ENCODE measurements around the gene CELF2. TPM values are rescaled to one million over a fixed set of nuclear protein-coding genes. Genes with fewer than 3 reads are reported as not detected.

The CELF2 gene
- total and polyA plus RNA-seq, 9 of the 15 experiments (the other 6 are each of a cell fraction or from before 2014, with no cell fraction given) = 4.0 to 20.3 (median 11.1) TPM

DNA sequence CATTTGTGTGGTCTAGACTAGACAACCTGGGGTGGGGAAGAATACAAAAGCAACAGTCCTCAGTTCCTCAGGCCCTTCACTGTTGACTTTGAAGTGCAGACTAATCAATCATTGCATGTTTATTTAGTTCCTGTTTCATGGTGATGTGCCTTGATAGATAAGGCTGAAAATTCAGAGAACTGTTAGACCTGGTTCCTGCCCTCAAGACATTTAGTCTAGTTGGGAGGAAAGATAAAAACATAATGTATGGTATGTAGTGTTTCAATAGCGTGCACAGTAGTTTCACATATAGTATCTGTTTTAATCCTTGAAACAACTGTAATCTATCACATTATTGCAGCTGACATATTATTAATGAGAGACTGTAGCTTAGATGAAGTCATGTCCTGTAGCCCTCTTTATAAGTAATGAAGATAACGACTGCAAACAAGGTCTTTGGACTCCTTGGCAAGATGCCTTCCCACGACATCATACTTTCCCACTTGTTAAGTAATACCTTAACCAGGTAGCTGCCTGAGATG lies 124.0 kb downstream of the CELF2 start (continued):
- TF ChIP-seq TSHZ1 (CRISPR knock-in tag; IDR thresholded peaks at IDR 0.05) (no peak), POLR2A (conservative IDR thresholded peaks at IDR 0.05) (no peak), SNIP1 (IDR thresholded peaks at IDR 0.05; ENCODE audit: low read depth) (no peak), SETDB1 (IDR thresholded peaks at IDR 0.05; ENCODE audit: low read length) (no peak), HSF4 (CRISPR knock-in tag; IDR thresholded peaks at IDR 0.05; ENCODE audit: borderline replicate concordance) (no peak), YBX1 (IDR thresholded peaks at IDR 0.05) (no peak), NFYB (IDR thresholded peaks at IDR 0.05; ENCODE audit: extremely low read depth, insufficient read length) (no peak), RFX7 (CRISPR knock-in tag; IDR thresholded peaks at IDR 0.05) (no peak), ZSCAN29 (IDR thresholded peaks at IDR 0.05) (no peak), CBFA2T3 (IDR thresholded peaks at IDR 0.05) (peak; percentile 98), FOS (IDR thresholded peaks at IDR 0.05; ENCODE audit: extremely low read depth, insufficient read length) (no peak), ARID2 (IDR thresholded peaks at IDR 0.05) (no peak), PTBP1 (IDR thresholded peaks at IDR 0.05; ENCODE audit: low read depth, low read length) (no peak), MLLT1 (IDR thresholded peaks at IDR 0.05) (no peak), SMARCA4 (IDR thresholded peaks at IDR 0.05) (peak; percentile 95), LCOR (CRISPR knock-in tag; IDR thresholded peaks at IDR 0.05) (0 out of 2 replicates have a peak, but pooled peaks have one; percentile 71), RFX5 (IDR thresholded peaks at IDR 0.05; ENCODE audit: low read depth, low read length) (no peak), NCOA6 (IDR thresholded peaks at IDR 0.05) (no peak), ELF2 (CRISPR knock-in tag; IDR thresholded peaks at IDR 0.05) (peak; percentile 49), ESRRA (IDR thresholded peaks at IDR 0.05; ENCODE audit: borderline replicate concordance, low read depth) (no peak; the same call in 1 of the 2 replicates), HDAC8 (tag; IDR thresholded peaks at IDR 0.05) (no peak)
- TF ChIP-seq, protein P1, sequence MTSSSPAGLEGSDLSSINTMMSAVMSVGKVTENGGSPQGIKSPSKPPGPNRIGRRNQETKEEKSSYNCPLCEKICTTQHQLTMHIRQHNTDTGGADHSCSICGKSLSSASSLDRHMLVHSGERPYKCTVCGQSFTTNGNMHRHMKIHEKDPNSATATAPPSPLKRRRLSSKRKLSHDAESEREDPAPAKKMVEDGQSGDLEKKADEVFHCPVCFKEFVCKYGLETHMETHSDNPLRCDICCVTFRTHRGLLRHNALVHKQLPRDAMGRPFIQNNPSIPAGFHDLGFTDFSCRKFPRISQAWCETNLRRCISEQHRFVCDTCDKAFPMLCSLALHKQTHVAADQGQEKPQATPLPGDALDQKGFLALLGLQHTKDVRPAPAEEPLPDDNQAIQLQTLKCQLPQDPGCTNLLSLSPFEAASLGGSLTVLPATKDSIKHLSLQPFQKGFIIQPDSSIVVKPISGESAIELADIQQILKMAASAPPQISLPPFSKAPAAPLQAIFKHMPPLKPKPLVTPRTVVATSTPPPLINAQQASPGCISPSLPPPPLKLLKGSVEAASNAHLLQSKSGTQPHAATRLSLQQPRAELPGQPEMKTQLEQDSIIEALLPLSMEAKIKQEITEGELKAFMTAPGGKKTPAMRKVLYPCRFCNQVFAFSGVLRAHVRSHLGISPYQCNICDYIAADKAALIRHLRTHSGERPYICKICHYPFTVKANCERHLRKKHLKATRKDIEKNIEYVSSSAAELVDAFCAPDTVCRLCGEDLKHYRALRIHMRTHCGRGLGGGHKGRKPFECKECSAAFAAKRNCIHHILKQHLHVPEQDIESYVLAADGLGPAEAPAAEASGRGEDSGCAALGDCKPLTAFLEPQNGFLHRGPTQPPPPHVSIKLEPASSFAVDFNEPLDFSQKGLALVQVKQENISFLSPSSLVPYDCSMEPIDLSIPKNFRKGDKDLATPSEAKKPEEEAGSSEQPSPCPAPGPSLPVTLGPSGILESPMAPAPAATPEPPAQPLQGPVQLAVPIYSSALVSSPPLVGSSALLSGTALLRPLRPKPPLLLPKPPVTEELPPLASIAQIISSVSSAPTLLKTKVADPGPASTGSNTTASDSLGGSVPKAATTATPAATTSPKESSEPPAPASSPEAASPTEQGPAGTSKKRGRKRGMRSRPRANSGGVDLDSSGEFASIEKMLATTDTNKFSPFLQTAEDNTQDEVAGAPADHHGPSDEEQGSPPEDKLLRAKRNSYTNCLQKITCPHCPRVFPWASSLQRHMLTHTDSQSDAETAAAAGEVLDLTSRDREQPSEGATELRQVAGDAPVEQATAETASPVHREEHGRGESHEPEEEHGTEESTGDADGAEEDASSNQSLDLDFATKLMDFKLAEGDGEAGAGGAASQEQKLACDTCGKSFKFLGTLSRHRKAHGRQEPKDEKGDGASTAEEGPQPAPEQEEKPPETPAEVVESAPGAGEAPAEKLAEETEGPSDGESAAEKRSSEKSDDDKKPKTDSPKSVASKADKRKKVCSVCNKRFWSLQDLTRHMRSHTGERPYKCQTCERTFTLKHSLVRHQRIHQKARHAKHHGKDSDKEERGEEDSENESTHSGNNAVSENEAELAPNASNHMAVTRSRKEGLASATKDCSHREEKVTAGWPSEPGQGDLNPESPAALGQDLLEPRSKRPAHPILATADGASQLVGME (CRISPR knock-in tag; IDR thresholded peaks at IDR 0.05) = no peak

Measured in K562 (cell line).